K562 treated with DMSO at 1 percent for 4 hours (cell line): ENCODE data around the gene MTNR1A. TPM values are rescaled to one million over a fixed set of nuclear protein-coding genes. Genes with fewer than 3 reads are reported as not detected.

Experiments used
- total RNA-seq: library from RNA; unstranded; fragments of 300-600 nt; gene quantifications from 2 replicates; pipeline ENCODE4 v1.2.3, GENCODE V29; 2022; ENCODE audit not compliant: insufficient read depth

The MTNR1A gene
- 0.57 TPM in 1 of 2 replicates, not detected in the other for total RNA-seq

GRCh38 chr4:186554914-186555827, at the start of gene MTNR1A:
TSS of gene MTNR1A (minus strand) at chr4:186555567. CDS start at chr4:186555365, 202 bp downstream.

Other genes with a start within 250 kb of the MTNR1A start
- gene FAT1, start 168.3 kb upstream of the MTNR1A start, total RNA-seq, result 6.5 and 9.4 TPM in 2 replicates